GM21390 (cell line): ENCODE measurements around the gene DIP2A.

Source experiments
- ATAC-seq: cut with Tn5 transposase; IDR thresholded peaks from one replicate; pipeline ENCODE4 v1.9.1; 2021; ENCODE audit not compliant: unreplicated experiment

Gene DIP2A

DNA sequence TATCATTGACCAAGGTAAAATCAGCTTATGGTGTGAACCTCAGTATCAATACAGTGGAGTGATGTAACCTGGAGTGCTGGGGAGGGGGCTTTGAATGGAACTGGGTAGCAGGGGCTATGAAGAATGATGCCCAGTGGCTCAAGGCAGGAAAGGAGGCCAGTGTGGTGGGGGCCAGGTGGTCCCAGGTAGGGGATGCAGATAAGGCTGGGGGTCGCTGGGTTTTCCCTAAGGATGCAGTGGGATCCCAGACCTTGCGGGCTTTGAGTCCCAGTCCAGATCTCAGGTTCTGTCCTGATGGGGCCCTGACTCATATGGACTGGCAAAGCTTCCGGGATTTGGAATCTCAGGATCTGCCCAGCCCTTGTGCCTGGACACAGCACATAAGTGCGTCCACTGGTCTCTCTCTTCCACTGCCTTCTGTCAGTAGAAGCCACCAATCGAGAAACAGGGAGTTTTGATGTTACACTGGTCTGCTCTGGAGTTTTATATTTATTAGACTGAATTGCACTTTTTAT, 94.2 kb downstream of the DIP2A start:
- ATAC-seq: no peak

DNA sequence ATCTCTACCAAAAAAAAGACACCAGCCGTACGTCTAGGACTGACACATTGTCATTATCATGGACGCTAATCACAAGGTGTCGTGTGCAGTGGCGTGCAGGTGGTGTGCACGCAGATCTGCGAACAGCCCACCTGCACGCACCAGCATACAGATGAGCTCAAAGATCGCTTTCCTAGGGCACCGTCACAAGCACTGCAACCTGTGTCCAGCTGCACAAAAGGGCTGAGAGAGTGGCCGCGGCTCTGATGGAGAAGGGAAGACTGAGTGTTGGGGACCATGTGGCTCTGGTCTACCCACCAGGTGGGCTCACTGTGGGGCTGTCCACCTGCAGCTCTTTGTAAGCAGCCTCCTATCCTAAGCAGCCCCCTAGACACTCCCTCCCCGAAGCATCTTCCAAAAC, 95.3 kb downstream of the DIP2A start:
- no peak for ATAC-seq

DNA sequence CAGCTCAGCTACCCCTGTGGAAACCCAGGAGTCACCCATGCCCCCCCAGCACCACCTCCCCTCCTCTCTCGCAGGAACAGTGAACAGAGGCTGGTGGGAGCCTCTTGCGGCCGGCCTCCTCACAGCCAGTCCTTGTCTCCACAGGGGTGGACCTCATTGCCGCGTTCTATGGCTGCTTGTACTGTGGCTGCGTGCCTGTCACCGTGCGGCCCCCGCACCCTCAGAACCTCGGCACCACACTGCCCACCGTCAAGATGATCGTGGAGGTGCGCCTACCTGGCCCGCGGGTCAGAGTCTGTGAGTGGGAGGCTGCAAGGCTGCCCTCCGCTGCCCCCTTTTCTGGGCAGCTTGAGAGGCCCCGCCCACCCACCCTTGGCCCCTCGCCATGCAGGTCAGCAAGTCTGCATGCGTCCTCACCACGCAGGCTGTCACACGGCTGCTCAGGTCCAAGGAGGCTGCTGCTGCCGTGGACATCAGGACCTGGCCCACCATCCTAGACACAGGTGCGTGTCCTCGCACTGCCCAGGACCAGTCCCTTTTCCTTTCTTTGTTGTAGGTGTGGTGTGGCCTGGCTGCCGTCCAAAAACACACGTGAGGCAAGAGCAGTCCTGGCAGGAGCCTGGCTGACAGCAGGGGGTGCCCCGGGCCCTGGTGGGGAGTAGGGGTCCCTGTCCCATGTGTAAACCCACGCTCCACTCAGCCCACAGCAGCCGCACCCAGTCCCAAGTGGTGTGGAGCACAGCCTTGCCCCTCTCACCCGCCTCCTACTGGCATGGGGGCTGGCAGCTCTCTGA, 95.9 kb downstream of the DIP2A start:
- ATAC-seq: no peak

DNA sequence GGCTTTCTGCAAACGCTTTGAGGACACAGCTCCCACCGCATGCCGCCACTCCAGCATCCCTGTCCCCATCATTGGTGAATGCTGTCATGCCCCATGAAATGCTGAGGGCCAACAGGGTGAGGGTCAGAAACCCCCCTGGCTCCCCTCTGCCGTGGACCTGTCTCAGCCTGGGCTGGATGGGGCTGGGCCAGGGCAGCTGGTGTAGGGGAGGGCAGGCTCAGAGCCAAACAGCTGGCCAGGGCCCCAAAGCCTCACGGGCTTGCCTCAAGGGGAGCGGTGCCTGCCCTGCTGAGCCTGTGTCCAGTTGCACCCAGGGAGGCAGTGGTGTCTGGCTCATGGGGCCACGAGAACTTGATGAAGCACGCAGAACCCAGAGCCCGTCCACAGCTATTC, 96.5 kb downstream of the DIP2A start:
- no peak for ATAC-seq

DNA sequence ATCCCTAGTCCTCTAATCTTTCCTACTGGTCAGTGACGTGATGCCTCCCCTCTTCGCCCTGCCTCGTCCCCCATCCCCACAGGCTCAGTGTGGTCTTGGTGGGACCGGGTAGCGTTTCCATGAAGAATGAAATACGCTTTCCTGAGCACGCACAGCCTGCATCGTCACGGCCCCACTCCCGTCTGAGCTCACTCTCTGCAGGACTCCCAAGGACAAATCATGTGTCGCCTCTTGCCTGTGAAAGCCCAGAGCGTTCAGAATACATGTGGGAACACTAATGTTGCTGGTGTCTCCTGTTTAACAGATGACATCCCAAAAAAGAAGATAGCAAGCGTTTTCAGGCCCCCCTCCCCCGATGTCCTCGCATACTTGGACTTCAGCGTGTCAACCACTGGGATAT, 97.0 kb downstream of the DIP2A start:
- no peak for ATAC-seq

DNA sequence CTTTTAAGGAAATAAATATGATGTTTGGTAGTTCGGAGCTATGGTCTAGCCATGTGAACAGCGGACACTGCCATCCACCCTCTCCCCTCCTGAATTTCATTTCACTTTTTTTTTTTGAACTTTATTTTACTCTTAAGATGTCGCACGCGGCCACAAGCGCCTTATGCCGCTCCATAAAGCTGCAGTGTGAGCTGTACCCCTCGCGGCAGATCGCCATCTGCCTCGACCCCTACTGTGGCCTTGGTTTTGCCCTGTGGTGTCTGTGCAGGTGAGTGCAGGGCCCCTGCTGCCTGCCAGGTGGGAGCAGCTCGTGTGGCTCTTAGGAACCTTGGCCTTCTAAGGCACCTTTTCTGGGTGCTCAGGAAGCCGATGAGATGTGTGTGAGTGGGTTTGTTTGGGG, 98.1 kb downstream of the DIP2A start:
- ATAC-seq: no peak

DNA sequence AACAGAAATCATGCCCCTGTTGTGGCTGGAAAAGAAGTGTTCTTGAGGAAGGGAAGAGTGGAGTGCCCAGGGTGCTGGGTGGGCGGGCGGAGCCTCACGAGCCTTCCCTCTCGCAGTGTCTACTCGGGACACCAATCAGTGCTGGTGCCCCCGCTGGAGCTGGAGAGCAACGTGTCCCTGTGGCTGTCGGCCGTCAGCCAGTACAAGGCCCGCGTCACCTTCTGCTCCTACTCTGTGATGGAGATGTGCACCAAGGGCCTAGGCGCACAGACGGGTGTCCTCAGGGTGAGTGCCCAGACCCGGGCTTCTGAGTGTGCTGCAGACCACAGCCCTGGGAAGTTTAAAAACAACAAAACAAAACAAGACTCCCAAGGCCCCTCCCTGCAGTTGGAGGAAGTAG, 98.8 kb downstream of the DIP2A start:
- no peak for ATAC-seq

DNA sequence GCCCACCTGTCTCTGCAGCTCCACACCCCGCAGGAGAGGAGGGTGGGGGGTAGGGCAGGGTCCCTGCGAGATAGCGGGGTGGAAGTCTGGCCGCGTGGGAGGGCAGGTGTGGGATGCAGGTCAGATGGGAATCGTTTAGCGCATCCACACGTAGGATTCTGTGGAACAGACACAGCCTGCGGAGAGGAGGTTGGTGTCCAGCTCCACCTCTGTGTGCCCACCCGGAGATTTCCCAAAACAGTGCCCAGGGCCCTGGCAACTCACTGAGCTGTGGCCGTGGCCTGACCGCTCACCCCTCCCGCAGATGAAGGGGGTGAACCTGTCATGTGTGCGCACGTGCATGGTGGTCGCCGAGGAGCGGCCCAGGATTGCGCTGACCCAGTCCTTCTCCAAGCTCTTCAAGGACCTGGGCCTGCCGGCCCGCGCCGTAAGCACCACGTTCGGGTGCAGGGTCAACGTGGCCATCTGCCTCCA, 99.3 kb downstream of the DIP2A start:
- ATAC-seq: no peak

DNA sequence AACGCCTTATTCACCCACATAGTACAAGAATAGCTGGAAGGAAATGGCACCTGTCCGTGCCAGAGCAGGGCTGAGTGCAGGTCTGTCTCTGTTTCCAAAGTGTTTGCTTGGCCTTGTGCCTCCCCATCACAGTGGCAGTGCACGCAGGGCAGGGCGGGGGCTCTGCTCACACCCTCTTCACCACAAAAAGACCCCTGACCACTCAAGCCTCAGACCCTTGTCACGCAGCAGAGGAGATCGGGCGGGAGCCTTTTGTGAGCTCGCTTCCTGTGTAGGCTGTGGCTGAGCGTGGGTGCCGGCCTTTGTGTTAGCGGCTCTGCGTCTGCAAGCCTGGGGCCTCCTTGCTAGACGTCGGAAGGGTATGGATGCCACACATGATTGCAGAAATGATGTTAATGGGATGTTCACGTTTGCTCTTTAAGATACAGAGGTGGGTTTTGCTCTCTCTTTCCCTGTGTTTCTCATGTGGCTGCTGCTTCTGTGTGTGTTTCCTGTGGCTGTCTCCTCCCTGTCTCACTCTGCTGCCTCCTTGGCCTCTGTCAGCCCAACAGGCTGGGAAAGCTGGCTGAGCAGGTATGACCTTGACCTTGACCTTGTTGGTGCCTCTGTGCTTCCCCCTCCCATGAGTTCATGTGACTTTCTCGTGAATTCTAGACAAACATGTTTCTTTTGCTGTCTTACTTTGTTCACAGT, 100.7 kb downstream of the DIP2A start:
- ATAC-seq: no peak

DNA sequence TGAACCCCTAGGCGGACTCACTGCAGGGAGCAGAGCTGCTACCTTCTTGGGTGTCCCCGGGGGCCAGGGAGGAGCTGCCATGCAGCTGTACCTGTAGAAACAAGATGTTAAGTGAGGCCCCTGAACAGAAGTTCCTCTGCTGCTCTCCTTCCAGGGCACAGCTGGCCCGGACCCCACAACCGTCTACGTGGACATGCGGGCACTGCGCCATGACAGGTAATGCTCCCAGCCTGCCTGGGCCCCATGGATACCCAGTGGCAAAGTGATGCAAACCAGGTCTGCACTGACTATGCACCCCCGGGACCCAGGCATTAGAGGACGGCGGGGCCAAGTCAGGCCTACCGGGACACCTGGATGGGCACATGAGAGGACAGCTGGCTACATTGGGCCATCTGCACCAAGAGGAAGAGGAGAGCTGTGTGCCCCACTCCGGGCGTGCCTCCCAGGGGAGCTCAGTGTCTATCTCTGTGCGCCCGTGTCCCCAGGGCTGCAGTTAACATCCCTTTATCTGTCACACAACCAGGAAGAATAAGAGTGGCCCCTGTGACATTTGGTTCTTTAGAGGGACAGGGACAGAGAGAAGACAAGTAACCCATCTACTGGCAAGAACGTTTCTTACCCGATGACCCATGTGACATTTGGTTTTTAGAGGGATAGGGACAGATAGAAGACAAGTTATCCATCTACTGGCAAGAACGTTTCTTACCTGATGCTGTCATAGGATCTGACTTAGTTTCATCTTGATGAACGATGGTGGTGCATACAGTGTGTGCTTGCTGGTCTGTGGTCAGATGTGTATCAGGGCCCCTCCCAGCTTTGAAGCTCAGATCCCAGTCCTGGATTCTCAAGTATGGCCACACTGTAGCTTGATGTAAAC, 102.1 kb downstream of the DIP2A start:
- ATAC-seq: no peak

DNA sequence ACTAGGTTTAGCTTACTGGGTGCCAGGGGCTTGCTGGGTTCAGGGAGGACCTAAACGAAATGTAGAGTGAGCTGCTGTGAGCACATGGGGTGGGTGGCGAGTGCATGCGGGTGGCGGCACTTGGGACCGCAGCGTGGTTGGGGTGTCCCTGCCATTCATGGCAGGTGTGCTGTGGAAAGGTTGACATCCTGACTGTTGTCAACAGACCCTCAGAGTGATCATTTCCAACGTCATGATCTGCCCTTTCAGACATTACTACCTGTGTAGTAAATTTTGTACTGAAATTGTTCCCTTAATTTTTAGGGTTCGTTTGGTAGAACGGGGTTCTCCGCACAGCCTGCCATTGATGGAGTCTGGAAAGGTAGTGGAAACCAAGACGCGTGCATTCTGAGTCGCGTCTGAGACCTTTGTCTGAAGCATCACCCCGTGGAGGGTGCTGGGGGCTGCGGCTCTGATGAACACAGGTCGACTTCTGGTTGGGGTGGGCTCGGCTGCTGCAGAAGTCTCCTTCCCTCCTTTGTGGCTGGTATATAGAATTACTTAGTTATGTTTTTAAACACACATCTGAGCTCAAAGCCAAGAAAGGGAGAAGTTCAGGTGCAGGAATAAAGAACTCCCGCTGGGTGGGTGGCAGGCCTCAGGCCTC, 102.9 kb downstream of the DIP2A start:
- ATAC-seq: no peak

DNA sequence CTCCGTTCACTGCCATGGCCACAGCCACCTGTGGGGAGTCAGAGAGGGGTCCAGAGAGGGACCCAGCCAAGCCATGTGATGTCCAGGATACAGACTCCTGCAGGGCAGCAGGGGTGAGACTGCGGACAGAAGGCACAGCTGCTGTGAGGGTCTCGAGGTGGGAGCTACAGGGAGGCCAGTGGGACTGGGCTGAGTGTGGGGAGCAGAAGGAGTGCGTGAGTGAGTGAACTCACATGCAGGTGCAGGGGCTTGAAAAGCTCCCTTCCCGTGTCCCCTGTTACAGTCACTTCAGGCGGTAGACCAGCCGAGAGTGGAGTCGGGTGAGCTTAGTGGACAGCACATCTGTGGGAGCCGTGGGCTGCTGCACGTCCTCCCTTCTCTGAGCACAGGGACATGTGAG, 103.8 kb downstream of the DIP2A start:
- ATAC-seq: no peak

DNA sequence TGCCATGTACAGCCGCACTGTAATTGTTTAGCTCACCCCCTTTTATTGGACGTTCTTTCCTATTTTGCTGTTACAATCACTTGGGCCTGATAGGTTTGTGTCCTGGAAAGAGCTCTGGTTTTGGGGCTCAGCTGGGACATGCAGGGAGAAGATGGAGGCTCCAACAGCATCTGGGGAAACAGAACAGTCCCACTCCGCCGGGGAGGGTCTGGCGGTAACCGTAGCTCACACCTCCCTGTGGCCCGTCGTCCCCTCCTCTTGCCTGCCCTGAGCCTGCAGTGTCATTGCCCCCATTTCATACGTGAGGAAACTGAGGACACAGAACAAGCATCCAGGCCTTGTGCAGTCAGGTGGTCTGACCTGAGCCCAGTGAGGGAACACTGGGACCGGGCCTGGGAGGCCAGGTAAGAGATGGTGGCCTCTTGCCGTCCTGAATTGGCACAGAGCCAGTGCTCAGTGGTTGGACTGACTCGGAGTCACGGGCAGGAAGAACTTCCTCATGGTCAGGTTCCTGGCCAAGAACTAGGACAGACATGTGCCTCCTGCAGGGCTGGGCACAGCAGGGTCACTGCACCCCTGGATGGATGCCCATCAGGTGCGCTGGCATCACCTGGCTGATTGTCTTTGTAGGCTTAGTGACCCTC, 104.4 kb downstream of the DIP2A start:
- no peak for ATAC-seq

DNA sequence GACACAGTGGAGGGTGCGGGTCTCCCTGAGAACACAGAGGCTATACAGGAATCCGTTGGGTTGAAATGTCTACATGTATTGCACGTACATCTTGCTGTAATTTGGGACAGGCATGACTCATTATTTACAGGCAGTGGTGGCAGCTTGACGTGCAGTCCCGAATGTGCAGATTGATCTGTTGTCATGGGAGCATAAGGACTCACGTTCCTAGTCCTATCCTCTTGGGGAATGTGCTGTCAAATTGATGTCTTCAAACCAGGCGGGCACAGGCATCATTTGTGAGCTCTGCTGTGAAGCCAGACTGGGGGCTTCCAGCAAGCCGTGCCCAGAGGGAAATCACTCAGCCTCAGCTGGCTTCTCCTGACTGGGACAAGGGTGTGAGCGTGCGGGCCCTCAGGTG, 105.7 kb downstream of the DIP2A start:
- ATAC-seq: no peak

DNA sequence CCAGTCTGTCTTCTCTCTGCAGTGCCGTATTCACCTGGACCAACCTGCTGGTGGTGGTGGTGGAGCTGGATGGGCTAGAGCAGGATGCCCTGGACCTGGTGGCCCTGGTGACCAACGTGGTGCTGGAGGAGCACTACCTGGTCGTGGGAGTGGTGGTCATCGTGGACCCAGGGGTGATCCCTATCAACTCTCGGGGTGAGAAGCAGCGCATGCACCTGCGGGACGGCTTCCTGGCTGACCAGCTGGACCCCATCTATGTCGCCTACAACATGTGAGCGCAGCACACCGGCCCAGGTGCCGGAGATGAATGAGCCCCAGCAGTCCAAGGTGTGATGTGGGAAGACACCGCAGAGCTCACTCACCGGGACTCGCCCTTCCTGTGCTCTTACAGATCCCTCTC, 108.7 kb downstream of the DIP2A start:
- ATAC-seq: no peak

DNA sequence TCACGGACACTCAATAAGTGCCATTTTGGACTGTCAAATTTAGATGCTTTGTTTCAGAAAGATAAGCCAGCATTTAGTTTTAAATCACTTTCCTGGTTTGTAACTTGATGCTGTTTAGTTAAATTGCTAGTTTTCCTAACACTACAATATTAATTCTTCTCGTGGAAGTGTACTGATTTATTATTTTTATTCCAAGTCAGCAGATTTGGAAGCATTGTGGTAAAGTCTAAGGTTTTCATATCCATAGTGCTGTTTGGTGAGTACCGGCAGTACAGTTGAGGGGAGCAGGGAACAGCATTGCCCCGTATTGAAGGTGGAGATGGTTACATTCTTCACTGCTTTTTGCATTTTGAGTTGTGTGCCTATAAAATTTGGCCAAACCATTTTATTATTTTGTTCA, 109.9 kb downstream of the DIP2A start:
- no peak for ATAC-seq

DNA sequence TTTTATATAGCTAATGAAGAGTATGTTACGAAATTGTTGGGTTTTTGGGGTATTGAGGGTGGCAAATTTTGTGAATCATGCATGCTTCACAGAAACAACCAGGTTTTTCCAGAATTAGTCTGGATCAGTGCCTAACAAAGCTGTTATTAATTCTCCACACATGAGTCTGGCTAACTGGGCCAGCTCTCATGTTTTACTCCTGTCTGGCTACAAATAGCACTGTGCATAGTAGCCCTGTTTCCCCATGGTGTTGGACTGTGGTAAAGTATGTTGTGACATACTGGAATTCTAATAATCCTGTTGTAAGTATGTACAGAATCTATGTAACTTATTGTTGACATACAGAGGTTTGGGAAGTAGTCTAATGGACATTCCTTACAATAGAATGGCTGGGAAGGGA, 110.4 kb downstream of the DIP2A start:
- ATAC-seq: no peak

DNA sequence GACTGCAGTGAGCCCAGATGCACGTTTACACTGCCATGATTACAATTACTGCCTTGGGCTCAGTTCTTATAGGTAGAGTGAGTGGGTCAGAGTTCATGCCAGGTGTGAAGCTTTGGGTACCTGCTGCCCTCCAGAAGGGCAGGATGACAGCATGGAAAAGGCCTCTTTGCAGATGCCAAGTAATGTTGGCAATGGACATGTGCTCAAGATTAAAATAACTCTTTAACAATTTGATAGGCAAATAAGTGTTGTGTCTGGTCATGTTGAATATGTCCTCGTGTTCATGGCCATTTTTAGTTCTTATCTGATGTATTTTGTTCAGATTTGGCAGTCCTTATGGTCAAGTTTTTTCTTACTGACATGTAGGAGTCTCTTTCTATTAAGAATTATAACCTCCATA, 111.4 kb downstream of the DIP2A start:
- no peak for ATAC-seq

DNA sequence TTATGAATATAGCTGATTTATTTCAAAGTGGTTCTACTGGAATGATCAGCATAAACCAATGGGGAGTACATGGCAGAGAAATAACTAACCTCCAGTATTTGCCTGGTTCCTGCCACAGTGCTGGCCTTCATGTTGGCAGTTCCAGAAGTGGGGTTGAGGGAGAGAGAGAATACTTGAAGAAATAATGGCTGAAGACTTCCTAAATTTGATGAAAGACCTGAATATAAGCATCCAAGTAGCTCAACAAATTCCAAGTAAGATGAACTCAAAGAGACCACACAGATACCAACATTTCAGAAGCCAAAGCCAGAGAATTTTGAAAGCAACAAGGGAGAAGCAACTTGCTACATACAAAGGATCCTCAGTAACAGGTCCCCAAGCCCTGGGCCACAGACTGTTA, 111.9 kb downstream of the DIP2A start:
- ATAC-seq: no peak

DNA sequence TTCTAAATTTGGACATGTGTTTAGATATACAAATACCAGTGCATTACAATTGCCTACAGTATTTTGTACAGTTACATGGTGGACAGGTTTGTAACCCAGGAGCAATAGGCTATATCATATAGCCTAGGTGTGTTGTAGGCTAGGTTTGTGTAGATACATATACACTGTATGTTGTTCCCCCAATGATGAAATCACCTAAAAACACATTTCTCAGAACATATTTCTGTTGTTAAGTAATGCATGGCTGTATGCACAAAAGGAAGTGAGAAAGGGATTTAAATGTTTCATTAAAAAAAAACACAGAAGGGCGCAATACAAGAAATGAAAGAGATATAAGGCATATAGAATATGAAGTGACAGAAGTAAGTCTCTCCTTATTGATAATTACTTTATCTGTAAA, 114.2 kb downstream of the DIP2A start:
- no peak for ATAC-seq
